DND-41 (cell line): Measurements from ENCODE around the gene B4GALT5.

Source experiments
- ATAC-seq: fragments of 200-7000 bp; cut with Tn5 transposase; 3 replicates; pipeline ENCODE4 v1.9.1; 2021; ENCODE audit warnings: low read depth; ENCODE audit not compliant: insufficient read depth
- DNase-seq: peaks from one replicate; pipeline ENCODE4 v3.0.0-alpha.2; 2020
- H2AFZ ChIP-seq: 2 replicates; pipeline ENCODE4 v1.6.0; 2012; ENCODE audit warnings: low read depth, low read length
- H3K27ac ChIP-seq: 2 replicates; pipeline ENCODE4 v1.5.1; 2012; ENCODE audit warnings: low read length, inconsistent platforms
- H3K27me3 ChIP-seq: fragments of 200-600 bp; sonication (generic); 2 replicates; pipeline ENCODE4 v1.6.0; 2012; ENCODE audit warnings: low read length, mild to moderate bottlenecking, inconsistent platforms; ENCODE audit not compliant: insufficient read depth, poor library complexity
- H3K36me3 ChIP-seq: 2 replicates; pipeline ENCODE4 v1.5.1; 2012; ENCODE audit warnings: low read length, inconsistent platforms; ENCODE audit not compliant: insufficient read depth
- H3K4me1 ChIP-seq: 2 replicates; pipeline ENCODE4 v1.5.1; 2012; ENCODE audit warnings: mild to moderate bottlenecking, low read length; ENCODE audit not compliant: insufficient read depth
- H3K4me2 ChIP-seq: 2 replicates; pipeline ENCODE4 v1.6.0; 2012; ENCODE audit warnings: mild to moderate bottlenecking, moderate library complexity, low read length, inconsistent platforms; ENCODE audit not compliant: insufficient read depth
- H3K4me3 ChIP-seq, 2 experiments: fragments of 200-600 bp in 1 of 2; shearing (Covaris generic) in 1 of 2; 2 replicates each; pipeline ENCODE4 v1.5.1; 2012 to 2016; ENCODE audit warnings: inconsistent platforms in 2 of 2, low read length in 2 of 2, mild to moderate bottlenecking in 2 of 2, low read depth in 1 of 2, moderate library complexity in 1 of 2
- H3K79me2 ChIP-seq: 2 replicates; pipeline ENCODE4 v1.6.0; 2012; ENCODE audit warnings: low read length, inconsistent platforms; ENCODE audit not compliant: insufficient read depth
- H3K9ac ChIP-seq: 2 replicates; pipeline ENCODE4 v1.6.0; 2012; ENCODE audit warnings: low read depth, mild to moderate bottlenecking, inconsistent platforms, low read length, moderate library complexity
- H3K9me3 ChIP-seq: 2 replicates; pipeline ENCODE4 v1.5.1; 2012; ENCODE audit warnings: low read length, moderate library complexity, mild to moderate bottlenecking, inconsistent platforms; ENCODE audit not compliant: insufficient read depth, severe bottlenecking
- H4K20me1 ChIP-seq: 2 replicates; pipeline ENCODE4 v1.6.0; 2012; ENCODE audit warnings: low read length; ENCODE audit not compliant: insufficient read depth
- EZH2 ChIP-seq: IDR thresholded peaks from 3 replicates; pipeline ENCODE4 v1.6.1; 2012; ENCODE audit warnings: borderline replicate concordance, low read depth, mild to moderate bottlenecking, moderate library complexity, low read length, inconsistent platforms; ENCODE audit not compliant: severe bottlenecking
- TF ChIP-seq, protein P1 (sequence below): IDR thresholded peaks from 2 replicates; pipeline ENCODE4 v1.5.1; 2012; ENCODE audit warnings: borderline replicate concordance, low read length, moderate library complexity, mild to moderate bottlenecking; ENCODE audit not compliant: poor library complexity, severe bottlenecking; ENCODE audit errors: extremely low read depth

The B4GALT5 gene

DNA sequence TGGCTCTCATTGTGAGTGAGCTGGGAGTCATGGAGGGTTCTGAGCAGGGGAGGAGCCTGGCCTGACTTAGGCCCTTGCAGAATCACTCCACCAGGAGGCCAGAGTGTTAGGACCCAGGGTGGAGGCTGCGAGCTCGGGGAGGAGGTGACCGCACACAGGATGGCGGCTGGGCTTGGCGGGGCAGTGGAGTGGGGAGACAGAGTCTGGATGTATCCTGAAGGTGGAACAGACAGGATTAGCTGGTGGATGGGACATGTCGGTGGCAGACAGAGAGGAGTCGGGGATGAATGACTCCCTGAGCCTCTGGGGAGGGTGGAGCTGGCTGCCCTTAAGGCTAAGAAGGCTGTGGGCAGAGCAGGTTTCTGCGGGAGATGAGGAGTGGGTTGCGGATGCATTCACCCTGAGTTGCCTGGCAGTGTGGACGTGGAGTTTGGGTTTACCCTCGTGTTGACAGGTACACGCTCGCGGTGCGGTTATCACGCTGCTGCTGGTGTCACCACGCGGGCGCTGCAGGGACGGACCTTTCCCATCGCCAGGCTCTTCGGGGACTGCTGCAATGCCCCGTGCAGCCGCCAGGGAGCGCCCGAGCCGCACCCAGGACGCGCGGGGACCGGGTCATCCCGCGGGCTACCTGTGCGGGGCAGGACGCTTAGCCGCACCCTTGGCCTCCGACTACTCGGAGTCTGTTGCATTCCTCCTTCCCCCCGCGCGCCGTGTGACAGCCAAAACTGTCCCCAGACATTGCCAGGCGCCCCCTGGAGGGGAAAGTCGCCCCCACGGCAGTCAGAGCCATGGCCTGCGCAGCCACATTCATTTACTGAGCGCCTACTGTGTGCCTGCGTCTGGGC is 102.8 kb downstream of the B4GALT5 start:
- ATAC-seq (peak; percentile 68), DNase-seq (peak; percentile 69)
- H3K27ac ChIP-seq: no peak overlapping the region
- no peak overlapping the region; a peak in 1 of 4 replicates for H3K4me3 ChIP-seq
- no peak overlapping the region for H3K9ac ChIP-seq
- peaks cover 14% of the 10 kb centered on the region for H3K4me1 ChIP-seq
- TF ChIP-seq EZH2: no peak
- TF ChIP-seq, protein P1, sequence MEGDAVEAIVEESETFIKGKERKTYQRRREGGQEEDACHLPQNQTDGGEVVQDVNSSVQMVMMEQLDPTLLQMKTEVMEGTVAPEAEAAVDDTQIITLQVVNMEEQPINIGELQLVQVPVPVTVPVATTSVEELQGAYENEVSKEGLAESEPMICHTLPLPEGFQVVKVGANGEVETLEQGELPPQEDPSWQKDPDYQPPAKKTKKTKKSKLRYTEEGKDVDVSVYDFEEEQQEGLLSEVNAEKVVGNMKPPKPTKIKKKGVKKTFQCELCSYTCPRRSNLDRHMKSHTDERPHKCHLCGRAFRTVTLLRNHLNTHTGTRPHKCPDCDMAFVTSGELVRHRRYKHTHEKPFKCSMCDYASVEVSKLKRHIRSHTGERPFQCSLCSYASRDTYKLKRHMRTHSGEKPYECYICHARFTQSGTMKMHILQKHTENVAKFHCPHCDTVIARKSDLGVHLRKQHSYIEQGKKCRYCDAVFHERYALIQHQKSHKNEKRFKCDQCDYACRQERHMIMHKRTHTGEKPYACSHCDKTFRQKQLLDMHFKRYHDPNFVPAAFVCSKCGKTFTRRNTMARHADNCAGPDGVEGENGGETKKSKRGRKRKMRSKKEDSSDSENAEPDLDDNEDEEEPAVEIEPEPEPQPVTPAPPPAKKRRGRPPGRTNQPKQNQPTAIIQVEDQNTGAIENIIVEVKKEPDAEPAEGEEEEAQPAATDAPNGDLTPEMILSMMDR: peak; percentile 97
- H3K79me2 ChIP-seq: no peaks in the 10 kb centered on the region
- H3K27me3 ChIP-seq: no peaks in the 10 kb centered on the region
- peaks cover 3% of the 10 kb centered on the region for H4K20me1 ChIP-seq
- peak overlapping the region; percentile 20; the same call in 1 of the 2 replicates for H2AFZ ChIP-seq
- no peaks in the 10 kb centered on the region for H3K36me3 ChIP-seq
- no peaks in the 10 kb centered on the region for H3K9me3 ChIP-seq
- H3K4me2 ChIP-seq: peak overlapping the region; percentile 44

DNA sequence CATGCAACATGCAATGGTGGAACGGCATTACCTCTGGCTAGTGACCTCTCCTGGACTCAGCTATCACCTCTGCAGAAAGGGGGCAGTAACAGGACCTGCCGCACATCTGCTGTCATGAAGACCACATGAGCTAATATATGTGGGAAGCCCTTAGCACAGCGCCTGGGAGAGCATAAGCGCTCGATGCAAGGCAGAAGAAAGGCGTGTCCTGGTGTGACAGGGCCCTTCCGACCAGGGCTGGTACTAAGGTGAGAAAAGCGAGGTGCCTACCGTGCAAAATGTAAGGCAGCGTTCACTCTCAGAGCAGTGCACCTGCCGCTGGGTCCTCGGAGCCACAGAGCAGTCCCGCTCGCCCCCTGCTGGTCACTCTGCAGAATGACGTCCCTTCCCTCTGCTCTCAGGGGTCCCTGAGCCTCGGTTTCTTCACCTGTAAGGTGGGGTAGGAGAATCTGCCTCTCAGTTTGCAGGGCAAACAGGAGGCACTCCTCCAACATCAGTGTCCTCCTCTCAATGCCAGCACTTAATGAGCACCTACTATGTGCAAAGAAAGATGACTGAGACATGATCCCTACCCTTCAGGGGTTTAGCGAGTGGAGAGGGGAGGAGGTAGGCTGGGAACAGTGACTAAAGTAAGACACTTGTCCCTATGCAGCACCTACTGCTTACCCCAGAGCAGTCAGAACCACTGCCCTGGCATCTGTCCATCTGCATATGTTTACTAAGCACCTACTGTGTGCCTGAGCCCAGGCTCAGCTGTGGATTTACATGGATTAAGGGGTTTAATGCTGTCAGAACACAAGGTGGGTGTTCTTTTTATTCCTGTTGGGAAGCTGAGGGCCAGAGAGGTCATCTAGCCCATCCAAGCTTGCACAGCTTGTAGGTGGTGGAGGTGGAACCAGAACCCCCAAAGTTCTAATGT is 104.7 kb downstream of the B4GALT5 start:
- Histone ChIP-seq H3K9me3 (no peaks in the 10 kb centered on the region), H4K20me1 (peaks cover 3% of the 10 kb centered on the region), H3K36me3 (no peaks in the 10 kb centered on the region), H3K27me3 (no peaks in the 10 kb centered on the region), H3K27ac (no peak overlapping the region), H3K4me3 (no peak overlapping the region), H3K4me2 (peak overlapping the region; percentile 40; the same call in 1 of the 2 replicates), H3K4me1 (peaks cover 14% of the 10 kb centered on the region), H2AFZ (peak overlapping the region; percentile 48; the same call in 1 of the 2 replicates), H3K79me2 (no peaks in the 10 kb centered on the region), H3K9ac (no peak overlapping the region)
- DNase-seq (peak; percentile 75), ATAC-seq (peak; percentile 89)
- TF ChIP-seq, protein P1: peak; percentile 96
- no peak for TF ChIP-seq EZH2

DNA sequence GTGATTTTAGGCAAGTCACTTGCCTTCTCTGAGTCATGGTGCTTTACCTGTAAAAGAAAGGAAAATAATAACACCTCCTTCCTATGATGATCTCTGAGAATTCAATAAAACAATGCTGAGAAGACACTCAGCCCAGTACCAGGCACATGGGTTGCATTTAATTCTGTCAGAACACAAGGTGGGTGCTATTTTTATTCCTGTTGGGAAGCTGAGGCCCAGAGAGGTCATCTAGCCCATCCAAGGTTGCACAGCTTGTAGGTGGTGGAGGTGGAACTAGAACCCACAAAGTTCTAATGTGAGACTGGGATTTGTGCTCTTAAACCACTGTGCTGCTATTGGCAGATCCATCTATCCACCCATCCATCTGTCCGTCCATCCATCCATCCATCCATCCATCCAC is 106.1 kb downstream of the B4GALT5 start:
- Histone ChIP-seq H3K4me1 (peaks cover 14% of the 10 kb centered on the region), H3K36me3 (no peaks in the 10 kb centered on the region)
- ATAC-seq: no peak

More for the DNA sequence above, 106.1 kb downstream of the B4GALT5 start:
- DNase-seq: no peak
- no peaks in the 10 kb centered on the region for H3K79me2 ChIP-seq
- H3K4me2 ChIP-seq: no peak overlapping the region
- TF ChIP-seq EZH2: no peak
- TF ChIP-seq, protein P1: no peak
- no peak overlapping the region for H3K9ac ChIP-seq
- no peak overlapping the region for H3K27ac ChIP-seq
- no peak overlapping the region for H2AFZ ChIP-seq
- H4K20me1 ChIP-seq: peaks cover 3% of the 10 kb centered on the region
- no peaks in the 10 kb centered on the region for H3K27me3 ChIP-seq
- no peaks in the 10 kb centered on the region for H3K9me3 ChIP-seq
- H3K4me3 ChIP-seq: no peak overlapping the region
